Kasumi-1 (cell line): Measurements from ENCODE around the gene ZDHHC16.
A peak's percentile ranks its signal among the peaks of the same experiment; 100 is the strongest.
"Not testable (repeated sequence)": the region's sequence is repeated elsewhere in the genome, so short reads cannot be mapped to it uniquely, and the experiment has no call there.

Experiments used
- DNase-seq, 2 experiments: peaks; one replicate each; lab custom pipeline; 2025; lab: John Stamatoyannopoulos, UW

The ZDHHC16 gene

GRCh38 chr10:97445722-97446639, at the start of gene ZDHHC16, which contains the start of gene EXOSC1:
TSS of gene ZDHHC16 (plus strand) at chr10:97446175. CDS start at chr10:97451676, 5,501 bp downstream.
TSS of gene EXOSC1 (minus strand) at chr10:97446006. CDS start at chr10:97445985, 21 bp downstream.
- peak; percentile 100 for DNase-seq

GRCh38 chr10:97399843-97400545, 46.0 kb upstream of the ZDHHC16 start:
- DNase-seq, result peak; percentile 83 to 85

GRCh38 chr10:97400665-97401454, 45.1 kb upstream of the ZDHHC16 start, which contains the start of gene RRP12:
TSS of gene RRP12 (minus strand) at chr10:97401340. CDS start at chr10:97401231, 109 bp downstream.
- DNase-seq, result peak; percentile 100

GRCh38 chr10:97401455-97401919, 44.5 kb upstream of the ZDHHC16 start:
- no peak for DNase-seq

GRCh38 chr10:97404044-97404443, 41.9 kb upstream of the ZDHHC16 start:
- DNase-seq, result no peak

GRCh38 chr10:97406064-97406463, 39.9 kb upstream of the ZDHHC16 start:
- DNase-seq, result peak; percentile 97 to 98

GRCh38 chr10:97406483-97406882, 39.5 kb upstream of the ZDHHC16 start:
- not testable (repeated sequence) for DNase-seq

GRCh38 chr10:97407211-97407951, 38.6 kb upstream of the ZDHHC16 start:
- DNase-seq, result peak; percentile 97 to 98

- no peak for DNase-seq
These were observed 38.1 kb upstream of the ZDHHC16 start for GRCh38 chr10:97407952-97408248.

- no peak for DNase-seq
These were observed 37.4 kb upstream of the ZDHHC16 start for GRCh38 chr10:97408496-97408992.

- DNase-seq, result no peak
These were observed 34.6 kb upstream of the ZDHHC16 start for GRCh38 chr10:97411406-97411805.

GRCh38 chr10:97412891-97413304, 33.1 kb upstream of the ZDHHC16 start:
- DNase-seq, result no peak

- no peak for DNase-seq
These were observed 29.4 kb upstream of the ZDHHC16 start for GRCh38 chr10:97416565-97416964.

GRCh38 chr10:97423757-97424098, 22.2 kb upstream of the ZDHHC16 start:
- not testable (repeated sequence) for DNase-seq

- peak; percentile 98 for DNase-seq
These were observed 19.8 kb upstream of the ZDHHC16 start, which contains the start of gene PGAM1 for GRCh38 chr10:97425964-97426775. TSS of gene PGAM1 (plus strand) at chr10:97426191. CDS start at chr10:97426308, 117 bp downstream.

GRCh38 chr10:97426776-97427570, 19.0 kb upstream of the ZDHHC16 start:
- peak in 1 of 2 experiments; percentile 33 for DNase-seq

- DNase-seq, result peak in 1 of 2 experiments; percentile 49
These were observed 18.3 kb upstream of the ZDHHC16 start for GRCh38 chr10:97427571-97428179.

GRCh38 chr10:97428572-97428981, 17.4 kb upstream of the ZDHHC16 start:
- DNase-seq, result peak; percentile 54 to 67

GRCh38 chr10:97434055-97434454, 11.9 kb upstream of the ZDHHC16 start:
- peak; percentile 27 to 55 for DNase-seq
